HCT116 (cell line): ENCODE measurements around the gene PDYN. TPM values are rescaled to one million over a fixed set of nuclear protein-coding genes. Genes with fewer than 3 reads are reported as not detected.

Experiments
- ATAC-seq: fragments of 200-7000 bp; cut with Tn5 transposase; 2 replicates; pipeline ENCODE4 v1.9.1; 2020; ENCODE audit warnings: mild to moderate bottlenecking, moderate library complexity
- BruUV-seq: library from RNA; stranded (reverse); fragments of 400-500 nt; replicated peaks from 2 replicates; lab custom pipeline; 2021; lab: Mats Ljungman, UMichigan
- CTCF ChIA-PET: fragments of 300-600 bp; sonication (Branson Sonifier 250); formaldehyde crosslinking; loops from one replicate; lab custom pipeline; 2021; ENCODE audit warnings: antibody characterized with exemption; lab: Charles Lee
- POLR2A ChIA-PET: fragments of 300-600, 350-600 bp; sonication (Branson Sonifier 250); formaldehyde crosslinking; loops from one replicate; lab custom pipeline; 2021; ENCODE audit warnings: antibody characterized with exemption; lab: Charles Lee
- RAD21 ChIA-PET, 2 experiments: fragments of 300-600 bp; sonication (Branson Sonifier 250); formaldehyde crosslinking; loops; one replicate each; lab custom pipeline; 2023; ENCODE audit warnings: low total read pairs in 2 of 2; ENCODE audit not compliant: uncharacterized antibody in 2 of 2, unreplicated experiment in 2 of 2, low non-redundant PET in 1 of 2; lab: Charles Lee
- DNase-seq: peaks from one replicate; pipeline ENCODE4 v3.0.0-alpha.2; 2010; ENCODE audit warnings: low read depth, low spot score
- H2AFZ ChIP-seq: fragments of 200-600 bp; shearing (Covaris generic), sonication (generic); 2 replicates; pipeline ENCODE4 v1.6.1; 2017; ENCODE audit warnings: low read depth, mixed run types, mixed read lengths, antibody characterized with exemption, low read length; ENCODE audit not compliant: poor library complexity, severe bottlenecking
- H3K27ac ChIP-seq: 2 replicates; pipeline ENCODE4 v1.5.1; 2012; ENCODE audit warnings: low read depth, low read length
- H3K27me3 ChIP-seq: fragments of 200-600 bp; sonication (generic); 2 replicates; pipeline ENCODE4 v1.6.1; 2016; ENCODE audit warnings: mixed run types, low read length, mixed read lengths; ENCODE audit not compliant: insufficient read depth
- H3K36me3 ChIP-seq, 2 experiments: fragments of 200-500 bp in 1 of 2; fragments of 200-600 bp in 1 of 2; sonication (Bioruptor generic) in 1 of 2; sonication (generic) in 1 of 2; 2 replicates each; pipeline versions ENCODE4 v1.5.1 to v1.6.1; 2014 to 2016; ENCODE audit warnings: low read length in 2 of 2, inconsistent platforms in 1 of 2, mixed read lengths in 1 of 2, mixed run types in 1 of 2; ENCODE audit not compliant: insufficient read depth in 2 of 2, control insufficient read depth in 1 of 2
- H3K4me1 ChIP-seq, 2 experiments: fragments of 200-600 bp in 1 of 2; sonication (generic) in 1 of 2; 2 replicates each; pipeline versions ENCODE4 v1.5.1 to v1.6.1; 2012 to 2017; ENCODE audit warnings: low read length in 2 of 2, inconsistent platforms in 1 of 2, mild to moderate bottlenecking in 1 of 2, mixed read lengths in 1 of 2, mixed run types in 1 of 2, moderate library complexity in 1 of 2; ENCODE audit not compliant: insufficient read depth in 2 of 2, control insufficient read depth in 1 of 2
- H3K4me2 ChIP-seq: fragments of 200-600 bp; sonication (generic); 2 replicates; pipeline ENCODE4 v1.6.1; 2017; ENCODE audit warnings: mixed run types, low read length, mixed read lengths
- H3K4me3 ChIP-seq, 2 experiments: fragments of 200-600 bp in 1 of 2; sonication (generic) in 1 of 2; replicated peaks in 1 of 2; 2 replicates each; pipeline ENCODE4 v1.5.1; 2011 to 2016; ENCODE audit warnings: low read length in 2 of 2, control low read depth in 1 of 2, low read depth in 1 of 2, mild to moderate bottlenecking in 1 of 2, mixed read lengths in 1 of 2, mixed run types in 1 of 2
- H3K79me2 ChIP-seq: fragments of 200-600 bp; sonication (generic); 2 replicates; pipeline ENCODE4 v1.6.1; 2017; ENCODE audit warnings: mild to moderate bottlenecking, mixed run types, low read length, moderate library complexity, mixed read lengths; ENCODE audit not compliant: insufficient read depth
- H3K9ac ChIP-seq: fragments of 200-600 bp; sonication (generic); 2 replicates; pipeline ENCODE4 v1.6.1; 2016; ENCODE audit warnings: low read length, mixed read lengths
- H3K9me2 ChIP-seq: fragments of 200-600 bp; sonication (generic), shearing (Covaris generic); 2 replicates; pipeline ENCODE4 v1.6.1; 2017; ENCODE audit warnings: mixed run types, mild to moderate bottlenecking, moderate library complexity; ENCODE audit not compliant: insufficient read depth
- H3K9me3 ChIP-seq, 2 experiments: fragments of 200-500 bp in 1 of 2; fragments of 200-600 bp in 1 of 2; sonication (Bioruptor generic) in 1 of 2; sonication (generic) in 1 of 2; 2 replicates each; pipeline ENCODE4 v1.6.1; 2014 to 2017; ENCODE audit warnings: low read length in 2 of 2, mixed read lengths in 2 of 2, inconsistent platforms in 1 of 2, low read depth in 1 of 2, mild to moderate bottlenecking in 1 of 2, mixed run types in 1 of 2, moderate library complexity in 1 of 2; ENCODE audit not compliant: control insufficient read depth in 1 of 2, insufficient read depth in 1 of 2
- H4K20me1 ChIP-seq: fragments of 200-600 bp; sonication (generic), shearing (Covaris generic); 2 replicates; pipeline ENCODE4 v1.6.1; 2017; ENCODE audit warnings: mixed run types, mild to moderate bottlenecking, moderate library complexity; ENCODE audit not compliant: insufficient read depth
- ELF1 ChIP-seq: IDR thresholded peaks from 2 replicates; pipeline ENCODE4 v1.6.1; 2012; ENCODE audit warnings: low read depth, borderline replicate concordance
- EZH2 ChIP-seq: fragments of 200-600 bp; sonication (generic); IDR thresholded peaks from 2 replicates; pipeline ENCODE4 v1.6.1; 2017; ENCODE audit warnings: antibody characterized with exemption, mixed run types
- EZH2phosphoT487 ChIP-seq: fragments of 200-600 bp; IDR thresholded peaks from 2 replicates; pipeline ENCODE4 v1.6.1; 2018; ENCODE audit warnings: antibody characterized with exemption, borderline replicate concordance
- RAD21 ChIP-seq: IDR thresholded peaks from 2 replicates; pipeline ENCODE4 v1.6.1; 2012; ENCODE audit warnings: low read depth, mild to moderate bottlenecking
- SIN3A ChIP-seq: IDR thresholded peaks from 2 replicates; pipeline ENCODE4 v1.6.1; 2012; ENCODE audit warnings: low read depth
- SP1 ChIP-seq: IDR thresholded peaks from 2 replicates; pipeline ENCODE4 v1.6.1; 2012; ENCODE audit warnings: low read depth
- SRF ChIP-seq: IDR thresholded peaks from 2 replicates; pipeline ENCODE4 v1.6.1; 2012; ENCODE audit warnings: low read depth
- YY1 ChIP-seq: IDR thresholded peaks from 2 replicates; pipeline ENCODE4 v1.6.1; 2011; ENCODE audit warnings: low read length, low read depth, moderate library complexity, mild to moderate bottlenecking; ENCODE audit not compliant: insufficient replicate concordance; ENCODE audit errors: extremely low read depth
- ZBTB33 ChIP-seq: IDR thresholded peaks from 2 replicates; pipeline ENCODE4 v1.6.1; 2011; ENCODE audit warnings: mild to moderate bottlenecking, low read length, moderate library complexity; ENCODE audit not compliant: insufficient replicate concordance; ENCODE audit errors: extremely low read depth
- ZFX ChIP-seq: fragments of 450-650 bp; IDR thresholded peaks from 2 replicates; pipeline ENCODE4 v1.6.1; 2017
- intact Hi-C: fragments of 100-400 bp; cut with micrococcal nuclease; formaldehyde crosslinking; loops from 2 replicates; pipeline ENCODE4 v1.10.0; 2022
- total RNA-seq: library from RNA; stranded (reverse); gene quantifications from one replicate; pipeline ENCODE4 v1.2.1, GENCODE V29; 2021; ENCODE audit not compliant: unreplicated experiment
- TF ChIP-seq, protein P1 (sequence below): IDR thresholded peaks from 2 replicates; pipeline ENCODE4 v1.6.1; 2012

The PDYN gene
- total RNA-seq, 1 experiment from 2014 or later: not detected

GRCh38 chr20:1947535-1947846 is 46.4 kb downstream of the PDYN start:
- intact Hi-C loops: no loop called here
- no peak overlapping the region for H2AFZ ChIP-seq
- TF ChIP-seq SIN3A (no peak), YY1 (no peak), EZH2phosphoT487 (no peak), RAD21 (no peak), ELF1 (no peak), EZH2 (no peak), ZBTB33 (no peak), SP1 (no peak), SRF (no peak), ZFX (no peak)
- TF ChIP-seq, protein P1, sequence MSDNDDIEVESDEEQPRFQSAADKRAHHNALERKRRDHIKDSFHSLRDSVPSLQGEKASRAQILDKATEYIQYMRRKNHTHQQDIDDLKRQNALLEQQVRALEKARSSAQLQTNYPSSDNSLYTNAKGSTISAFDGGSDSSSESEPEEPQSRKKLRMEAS: no peak
- TF ChIP-seq, all 23 proteins: peak for 0
- POLR2A ChIA-PET: no interaction called here
- CTCF ChIA-PET: no interaction called here
- Histone ChIP-seq H3K79me2 (no peaks in the 10 kb centered on the region), H3K4me1 (no peaks in the 10 kb centered on the region), H4K20me1 (no peaks in the 10 kb centered on the region), H3K9ac (no peak overlapping the region), H3K27ac (no peak overlapping the region), H3K36me3 (no peaks in the 10 kb centered on the region), H3K4me2 (no peak overlapping the region), H3K9me2 (no peaks in the 10 kb centered on the region), H3K4me3 (no peak overlapping the region), H3K9me3 (no peaks in the 10 kb centered on the region), H3K27me3 (no peaks in the 10 kb centered on the region)
- RAD21 ChIA-PET: no interaction called here
- BruUV-seq: no TSS peak
- DNase-seq (no peak), ATAC-seq (no peak)
